Measurements from ENCODE around the gene RAPGEF2.

GRCh38 chr4:159355466-159355865 lies 252.6 kb downstream of the RAPGEF2 start:
- TF ChIP-seq ZBTB33 (IDR thresholded peaks at IDR 0.05) (no peak), CTCF (IDR thresholded peaks at IDR 0.05 in 2 of 3, conservative IDR thresholded peaks at IDR 0.05 in 1 of 3; ENCODE audit: control insufficient read depth in 2 of 3, extremely low read depth in 1 of 3, insufficient read depth in 1 of 3, low read depth in 3 of 3, low read length in 3 of 3) (no peak), EP300 (IDR thresholded peaks at IDR 0.05; ENCODE audit: borderline replicate concordance in 1 of 2, control insufficient read depth in 1 of 2, low read depth in 2 of 2, low read length in 2 of 2) (no peak), POLR2A (IDR thresholded peaks at IDR 0.05; ENCODE audit: low read depth, low read length) (no peak), ESRRA (IDR thresholded peaks at IDR 0.05; ENCODE audit: low read length) (no peak), SIX5 (IDR thresholded peaks at IDR 0.05; ENCODE audit: low read depth, low read length, severe bottlenecking) (no peak), RFX5 (IDR thresholded peaks at IDR 0.05; ENCODE audit: low read depth, low read length) (no peak), EGR1 (IDR thresholded peaks at IDR 0.05; ENCODE audit: borderline replicate concordance in 1 of 2, low read depth in 2 of 2, low read length in 2 of 2) (no peak), MTA2 (IDR thresholded peaks at IDR 0.05; ENCODE audit: low read depth) (no peak), POLR2AphosphoS2 (IDR thresholded peaks at IDR 0.05; ENCODE audit: low read depth, low read length) (no peak), USF2 (IDR thresholded peaks at IDR 0.05; ENCODE audit: borderline replicate concordance, low read depth, low read length) (no peak)
- TF ChIP-seq, protein P1, sequence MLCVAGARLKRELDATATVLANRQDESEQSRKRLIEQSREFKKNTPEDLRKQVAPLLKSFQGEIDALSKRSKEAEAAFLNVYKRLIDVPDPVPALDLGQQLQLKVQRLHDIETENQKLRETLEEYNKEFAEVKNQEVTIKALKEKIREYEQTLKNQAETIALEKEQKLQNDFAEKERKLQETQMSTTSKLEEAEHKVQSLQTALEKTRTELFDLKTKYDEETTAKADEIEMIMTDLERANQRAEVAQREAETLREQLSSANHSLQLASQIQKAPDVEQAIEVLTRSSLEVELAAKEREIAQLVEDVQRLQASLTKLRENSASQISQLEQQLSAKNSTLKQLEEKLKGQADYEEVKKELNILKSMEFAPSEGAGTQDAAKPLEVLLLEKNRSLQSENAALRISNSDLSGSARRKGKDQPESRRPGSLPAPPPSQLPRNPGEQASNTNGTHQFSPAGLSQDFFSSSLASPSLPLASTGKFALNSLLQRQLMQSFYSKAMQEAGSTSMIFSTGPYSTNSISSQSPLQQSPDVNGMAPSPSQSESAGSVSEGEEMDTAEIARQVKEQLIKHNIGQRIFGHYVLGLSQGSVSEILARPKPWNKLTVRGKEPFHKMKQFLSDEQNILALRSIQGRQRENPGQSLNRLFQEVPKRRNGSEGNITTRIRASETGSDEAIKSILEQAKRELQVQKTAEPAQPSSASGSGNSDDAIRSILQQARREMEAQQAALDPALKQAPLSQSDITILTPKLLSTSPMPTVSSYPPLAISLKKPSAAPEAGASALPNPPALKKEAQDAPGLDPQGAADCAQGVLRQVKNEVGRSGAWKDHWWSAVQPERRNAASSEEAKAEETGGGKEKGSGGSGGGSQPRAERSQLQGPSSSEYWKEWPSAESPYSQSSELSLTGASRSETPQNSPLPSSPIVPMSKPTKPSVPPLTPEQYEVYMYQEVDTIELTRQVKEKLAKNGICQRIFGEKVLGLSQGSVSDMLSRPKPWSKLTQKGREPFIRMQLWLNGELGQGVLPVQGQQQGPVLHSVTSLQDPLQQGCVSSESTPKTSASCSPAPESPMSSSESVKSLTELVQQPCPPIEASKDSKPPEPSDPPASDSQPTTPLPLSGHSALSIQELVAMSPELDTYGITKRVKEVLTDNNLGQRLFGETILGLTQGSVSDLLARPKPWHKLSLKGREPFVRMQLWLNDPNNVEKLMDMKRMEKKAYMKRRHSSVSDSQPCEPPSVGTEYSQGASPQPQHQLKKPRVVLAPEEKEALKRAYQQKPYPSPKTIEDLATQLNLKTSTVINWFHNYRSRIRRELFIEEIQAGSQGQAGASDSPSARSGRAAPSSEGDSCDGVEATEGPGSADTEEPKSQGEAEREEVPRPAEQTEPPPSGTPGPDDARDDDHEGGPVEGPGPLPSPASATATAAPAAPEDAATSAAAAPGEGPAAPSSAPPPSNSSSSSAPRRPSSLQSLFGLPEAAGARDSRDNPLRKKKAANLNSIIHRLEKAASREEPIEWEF (IDR thresholded peaks at IDR 0.05; ENCODE audit: insufficient replicate concordance, low read depth, low read length): no peak
